HG03280 (cell line): Measurements from ENCODE around the gene SRRM2.
A peak's percentile ranks its signal among the peaks of the same experiment; 100 is the strongest.

Source experiments
- ATAC-seq: cut with Tn5 transposase; IDR thresholded peaks from one replicate; pipeline ENCODE4 v1.9.1; 2021; ENCODE audit warnings: mild to moderate bottlenecking, moderate library complexity; ENCODE audit not compliant: unreplicated experiment

Gene SRRM2

DNA sequence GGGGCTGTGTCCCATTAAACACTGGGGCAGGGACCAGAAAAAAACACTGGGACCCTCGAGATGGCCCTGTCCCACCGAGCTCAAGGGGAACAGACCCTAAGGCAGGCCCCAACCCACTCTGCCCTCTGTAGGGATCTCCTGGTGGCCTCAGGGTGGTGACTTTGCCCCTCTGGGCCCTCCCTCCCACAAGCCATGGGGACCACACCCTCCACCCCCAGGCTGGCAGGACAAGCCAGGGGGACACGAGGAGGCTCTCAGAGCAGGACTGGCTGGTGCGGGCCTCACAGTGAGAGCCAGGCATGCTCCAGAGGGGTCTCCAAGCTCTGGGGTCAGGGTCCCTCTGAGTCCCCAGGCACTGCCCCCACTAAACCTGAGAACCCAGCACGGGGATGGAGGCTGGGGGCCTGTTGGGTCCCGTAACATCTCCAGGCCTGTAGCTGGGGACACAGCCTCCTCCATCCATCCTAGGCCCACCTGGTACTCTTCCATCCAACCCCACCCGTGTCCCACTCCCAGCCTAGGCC lies 14.5 kb upstream of the SRRM2 start:
- ATAC-seq, result no peak

- ATAC-seq, result no peak
Measured at GRCh38 chr16:2738615-2739014, 13.8 kb upstream of the SRRM2 start.

GRCh38 chr16:2739625-2740430 lies 12.6 kb upstream of the SRRM2 start:
- no peak for ATAC-seq

DNA sequence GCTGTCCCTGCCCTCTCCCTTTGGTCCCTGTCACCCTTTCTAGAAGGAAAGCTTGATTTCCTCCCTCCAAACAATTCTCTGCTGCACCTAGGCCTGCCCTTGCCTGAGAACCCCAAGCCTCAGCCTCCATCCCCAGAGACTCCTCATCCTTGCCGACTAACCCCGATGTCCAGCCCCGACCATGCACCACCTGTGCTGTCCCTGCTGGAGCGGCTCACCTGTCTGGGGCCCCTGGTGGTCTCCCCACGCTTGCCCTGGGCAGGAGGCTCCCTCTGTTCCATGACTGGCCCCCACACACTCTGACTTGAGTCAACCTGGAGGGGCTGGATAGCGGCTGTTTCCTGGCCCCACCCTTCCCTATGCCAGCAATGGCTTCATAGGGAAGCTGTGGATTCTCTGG lies 12.0 kb upstream of the SRRM2 start:
- ATAC-seq, result no peak

DNA sequence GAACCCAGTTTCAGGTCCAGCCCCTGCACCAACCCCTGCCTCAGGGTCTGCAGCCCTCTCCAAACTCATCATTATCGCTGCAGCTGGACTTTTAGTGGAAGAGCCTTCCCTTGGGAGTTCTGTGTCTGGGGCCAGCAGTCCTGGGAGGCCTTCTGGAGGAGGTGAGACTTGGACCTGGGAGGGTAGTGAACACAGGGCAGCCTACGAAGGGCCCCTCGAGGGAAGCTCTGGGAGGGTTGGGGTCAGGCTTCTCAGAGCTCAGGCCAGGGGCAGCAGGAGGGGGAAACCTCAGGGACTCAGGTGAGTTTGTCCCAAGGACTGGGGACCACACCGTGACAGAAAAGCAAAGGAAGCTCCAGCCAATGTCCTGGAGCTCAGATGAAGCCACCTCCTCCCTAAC lies 11.3 kb upstream of the SRRM2 start:
- ATAC-seq, result no peak

DNA sequence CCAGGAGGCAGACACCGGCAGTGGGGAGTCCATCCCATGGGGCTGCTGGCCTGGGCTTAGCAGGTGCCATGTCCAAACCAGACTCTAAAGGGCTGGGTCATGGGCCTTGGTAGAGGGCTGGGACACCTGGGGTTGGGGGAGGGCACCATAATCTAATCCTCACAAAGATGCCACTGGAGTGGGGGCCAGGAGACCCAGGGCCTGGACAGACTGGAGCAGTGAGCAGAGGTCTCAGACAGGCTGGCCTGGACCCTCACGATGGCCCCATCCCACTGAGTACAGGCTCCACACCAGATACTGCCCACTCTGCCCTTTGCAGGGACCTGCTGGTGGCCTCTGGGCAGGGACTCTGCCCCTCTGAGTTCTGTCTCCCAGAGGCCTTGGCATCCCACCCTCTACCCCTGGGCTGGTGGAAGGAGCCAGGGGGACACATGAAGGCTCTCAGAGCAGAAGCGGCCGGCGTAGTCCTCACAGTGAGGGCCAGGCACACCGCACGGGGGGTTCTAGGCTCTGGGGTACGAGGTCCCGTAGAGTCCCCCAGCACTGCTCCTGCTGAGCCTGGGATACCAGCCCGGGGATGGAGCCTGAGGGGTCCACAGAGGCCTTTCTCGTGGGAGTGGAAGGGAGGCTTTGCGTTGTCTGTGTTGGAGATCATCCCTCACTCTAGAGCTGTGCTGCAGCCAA lies 10.0 kb upstream of the SRRM2 start:
- ATAC-seq, result no peak

GRCh38 chr16:2743007-2743810 lies 9.2 kb upstream of the SRRM2 start:
- ATAC-seq, result no peak

DNA sequence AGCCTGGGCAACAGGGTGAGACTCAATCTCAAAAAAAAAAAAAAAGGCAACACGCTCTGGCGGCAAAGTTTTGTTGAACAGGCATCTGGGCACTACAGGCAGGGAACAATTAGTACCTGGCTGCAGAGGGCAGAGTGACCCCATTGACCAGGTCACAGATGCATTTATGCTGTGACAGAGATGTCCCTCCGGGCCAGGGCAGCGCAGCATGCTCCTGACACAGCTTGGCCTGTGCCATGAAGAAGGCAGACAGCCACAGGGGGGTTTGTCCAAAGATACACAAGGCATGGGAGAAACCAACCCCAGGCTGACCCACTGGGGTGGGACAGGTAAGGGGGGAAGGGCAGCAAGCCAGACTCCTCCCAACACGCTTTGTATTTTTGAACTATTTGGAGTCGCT lies 7.7 kb upstream of the SRRM2 start:
- ATAC-seq, result no peak

DNA sequence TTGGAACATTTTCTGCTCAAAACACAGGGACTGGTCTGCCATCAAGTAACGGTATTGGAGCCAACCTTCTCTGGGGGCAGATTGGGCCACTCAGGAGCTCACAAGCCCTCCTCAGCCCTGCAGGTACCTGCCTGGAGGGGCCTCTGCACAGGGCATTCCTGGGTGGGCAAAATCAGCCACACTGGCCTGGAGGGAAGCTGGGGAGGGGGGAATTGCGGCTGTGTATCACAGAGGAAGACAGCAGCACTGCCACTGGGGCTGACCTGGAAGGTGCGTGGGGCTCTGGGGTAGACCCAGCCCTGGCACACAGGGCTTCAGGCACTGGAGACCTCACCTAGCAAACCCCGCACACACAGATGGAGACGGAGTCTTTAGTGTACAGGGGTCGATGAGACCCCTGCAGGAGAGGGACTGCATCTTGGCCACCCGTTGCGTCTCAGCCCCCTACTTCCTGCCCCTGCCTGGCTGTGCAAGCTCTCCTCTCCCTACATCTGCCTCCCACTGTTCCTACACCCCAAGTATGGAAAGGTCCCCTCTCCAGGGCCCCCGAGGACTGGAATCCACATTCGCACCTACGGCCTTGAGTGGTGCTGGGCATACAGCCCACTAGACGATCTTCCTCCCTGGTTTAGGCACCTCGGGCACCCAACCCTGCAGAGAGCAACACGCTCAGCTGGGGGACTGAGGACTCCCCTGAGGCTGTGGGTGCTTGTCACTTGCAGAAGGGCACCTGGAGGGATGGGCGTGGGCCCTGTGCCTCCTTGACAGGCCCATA lies 7.1 kb upstream of the SRRM2 start:
- ATAC-seq, result no peak

- no peak for ATAC-seq
Measured at GRCh38 chr16:2745961-2746360, 6.5 kb upstream of the SRRM2 start.

DNA sequence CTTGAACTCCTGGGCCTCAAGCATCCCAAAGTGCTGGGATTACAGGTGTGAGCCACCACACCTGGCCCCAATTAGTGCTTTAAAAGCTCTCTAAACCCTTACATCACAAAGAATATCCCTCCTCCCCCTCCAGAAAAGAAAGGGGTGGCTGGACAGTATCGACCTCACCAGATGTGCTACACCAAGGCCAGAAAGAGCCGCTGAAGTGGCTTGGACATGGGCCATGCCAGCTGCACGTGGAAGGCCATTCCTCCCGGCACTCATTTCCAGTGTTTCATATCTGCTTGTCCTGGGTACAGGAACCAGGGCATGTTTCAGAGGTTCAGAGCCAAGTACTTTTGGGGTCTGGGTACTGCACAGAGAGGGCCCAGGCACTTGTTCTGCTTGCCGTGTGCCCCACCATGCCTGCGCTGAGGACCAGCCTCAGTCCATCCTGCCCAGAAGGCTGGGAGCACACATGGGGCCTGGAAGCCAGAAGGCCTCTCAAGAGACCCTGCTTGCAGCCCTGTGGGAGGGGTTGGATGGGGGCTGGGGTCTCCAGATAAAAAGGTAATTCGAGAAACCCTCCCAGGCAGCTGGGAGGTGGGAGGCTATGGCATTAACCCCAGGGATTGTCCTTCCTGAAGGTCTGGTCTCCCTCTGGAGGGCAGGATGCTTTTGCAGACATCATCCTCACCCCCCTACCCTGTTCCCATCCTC lies 3.5 kb upstream of the SRRM2 start:
- no peak for ATAC-seq

GRCh38 chr16:2749476-2749875 lies 3.0 kb upstream of the SRRM2 start:
- no peak for ATAC-seq

DNA sequence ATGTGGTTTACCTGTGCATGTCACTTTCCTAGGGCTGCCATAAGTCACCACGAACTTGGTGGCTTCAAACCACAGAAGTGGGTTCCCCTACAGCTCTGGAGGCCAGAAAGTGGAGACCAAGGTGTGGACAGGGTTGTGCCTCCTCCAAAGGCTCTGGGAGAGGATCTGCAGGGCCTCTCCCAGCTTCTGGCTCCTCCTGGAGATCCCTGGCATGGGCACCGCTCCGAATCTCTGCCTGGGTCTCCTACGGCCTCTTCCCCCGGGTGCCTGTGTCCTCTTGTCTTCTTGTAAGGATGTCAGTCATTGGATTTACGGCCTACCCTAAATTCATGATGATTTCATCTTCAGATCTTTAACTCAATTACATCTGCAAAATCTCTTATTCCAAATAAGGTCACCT lies 2.5 kb upstream of the SRRM2 start:
- no peak for ATAC-seq

DNA sequence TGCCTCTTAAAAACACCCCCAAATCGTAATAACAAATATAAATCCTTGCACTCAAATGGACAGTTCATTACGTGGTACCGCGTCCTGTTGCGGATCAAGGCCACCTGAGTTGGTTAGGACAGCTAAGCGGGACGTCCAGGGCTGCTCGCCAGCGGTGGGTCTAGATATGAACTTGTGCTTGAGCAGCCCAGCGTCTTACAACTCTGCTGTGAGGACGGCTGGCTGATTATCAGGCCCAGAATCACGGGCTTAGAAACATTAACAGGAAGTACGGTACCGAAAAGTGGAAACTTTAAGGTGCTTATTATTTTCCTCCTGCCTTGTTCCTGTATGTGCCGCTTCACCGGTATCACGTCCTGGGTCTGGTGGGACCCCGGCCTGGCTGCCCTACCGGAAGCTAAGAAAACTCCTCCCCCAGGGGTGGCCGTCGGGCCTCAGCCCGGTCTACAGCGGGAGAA lies 832 bp upstream of the SRRM2 start:
- peak; percentile 35 for ATAC-seq

DNA sequence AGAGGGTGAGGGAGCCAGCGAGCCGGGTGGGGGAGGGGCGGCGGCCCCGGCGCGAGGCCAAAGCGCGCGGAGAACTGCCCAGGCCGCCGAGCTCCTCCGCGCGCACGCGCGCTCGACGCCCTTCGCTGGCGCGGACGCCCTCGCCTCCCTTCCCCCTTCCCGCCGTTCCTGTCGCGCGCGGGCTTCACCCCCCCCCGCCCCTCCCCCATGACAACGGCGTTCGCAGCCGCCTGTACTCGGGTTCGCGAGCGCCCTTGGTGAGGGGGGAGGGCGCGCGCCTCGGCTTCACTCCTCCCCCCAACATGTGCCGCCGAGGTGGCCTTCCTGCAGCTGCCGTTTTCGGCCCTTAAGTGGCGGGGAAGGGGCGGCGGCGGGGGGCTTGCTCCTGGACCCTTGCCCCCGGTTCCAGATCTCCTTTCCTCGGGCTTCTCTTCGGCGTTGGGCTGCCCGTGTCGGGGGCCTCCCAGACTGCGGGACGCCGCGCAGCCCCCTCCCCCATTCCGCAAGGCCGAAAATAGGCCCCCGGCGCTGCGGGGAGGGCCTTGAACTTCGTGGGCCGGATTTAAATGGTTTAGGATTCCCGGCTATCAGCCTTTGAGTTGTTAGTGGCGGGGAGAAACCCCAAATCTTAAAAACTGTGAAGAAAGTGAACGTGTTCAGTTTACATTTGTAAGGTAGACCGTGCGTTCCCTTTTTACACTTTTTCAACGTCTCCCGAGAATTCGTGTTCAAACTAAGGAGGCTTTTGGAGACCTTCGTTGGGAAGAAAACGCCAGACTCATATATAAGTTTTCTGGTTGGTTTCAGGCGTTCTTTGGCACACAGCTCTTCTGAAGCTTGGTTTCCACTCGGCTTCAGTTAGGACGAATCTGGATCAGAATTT lies 653 bp downstream of the SRRM2 start:
- peak; percentile 36 for ATAC-seq

- ATAC-seq, result no peak
Measured at GRCh38 chr16:2753733-2754020, 1.2 kb downstream of the SRRM2 start.

GRCh38 chr16:2755158-2755557 lies 2.7 kb downstream of the SRRM2 start:
- ATAC-seq, result no peak

- no peak for ATAC-seq
Measured at GRCh38 chr16:2756288-2757015, 4.0 kb downstream of the SRRM2 start.

- ATAC-seq, result no peak
Measured at GRCh38 chr16:2757344-2757743, 4.9 kb downstream of the SRRM2 start.
